ENCODE measurements around the gene PDE4D. TPM values are rescaled to one million over a fixed set of nuclear protein-coding genes. Genes with fewer than 3 reads are reported as not detected.

PDE4D gene
- total and polyA plus RNA-seq, 2 of the 4 experiments (the other 2 are of a cell fraction), result 1.4 to 7.9 TPM

GRCh38 chr5:58929726-58930125, 963.8 kb downstream of the PDE4D start:
- Histone ChIP-seq H3K9me3 (ENCODE audit: control insufficient read depth, insufficient read depth, low read length) (no peaks in the 10 kb centered on the region), H3K4me1 (ENCODE audit: control insufficient read depth, insufficient read depth, low read length) (no peaks in the 10 kb centered on the region), H3K36me3 (ENCODE audit: control insufficient read depth, insufficient read depth, low read length) (no peaks in the 10 kb centered on the region), H3K79me1 (ENCODE audit: low read depth in 1 of 2, low read length in 2 of 2) (no peaks in the 10 kb centered on the region), H4K20me1 (ENCODE audit: insufficient read depth, low read length) (no peaks in the 10 kb centered on the region), H4K5ac (ENCODE audit: low read depth, low read length) (no peak overlapping the region), H4K91ac (ENCODE audit: insufficient read depth, low read depth, low read length) (no peak overlapping the region), H3K23ac (ENCODE audit: low read depth, low read length) (no peak overlapping the region), H2BK15ac (ENCODE audit: low read depth, low read length) (no peak overlapping the region), H3K27ac (ENCODE audit: insufficient read depth, low read length) (no peak overlapping the region), H3K4ac (ENCODE audit: low read depth, low read length) (no peak overlapping the region), H2AK9ac (replicated peaks; ENCODE audit: low read depth, low read length, poor library complexity) (no peak overlapping the region), H2AFZ (replicated peaks; ENCODE audit: low read length, poor library complexity) (no peak overlapping the region), H3K56ac (ENCODE audit: extremely low read depth, insufficient read depth, low read length) (no peak overlapping the region), H2AK5ac (ENCODE audit: low read depth, low read length) (no peak overlapping the region), H2BK120ac (ENCODE audit: low read depth, low read length) (no peak overlapping the region), H2BK20ac (ENCODE audit: low read depth, low read length) (no peak overlapping the region), H2BK5ac (ENCODE audit: low read depth, low read length, poor library complexity, severe bottlenecking) (no peak overlapping the region), H3K4me3 (ENCODE audit: insufficient read depth, low read depth, low read length) (no peak overlapping the region), H3K18ac (ENCODE audit: low read depth, low read length) (no peak overlapping the region), H4K8ac (ENCODE audit: low read depth in 2 of 2, low read length in 2 of 2) (no peak overlapping the region), H3K9me1 (ENCODE audit: insufficient read depth, low read length) (no peaks in the 10 kb centered on the region), H3K27me3 (ENCODE audit: control insufficient read depth, insufficient read depth, low read length) (peaks cover 9% of the 10 kb centered on the region), H3K4me2 (ENCODE audit: low read depth, low read length) (no peak overlapping the region), H3K9ac (ENCODE audit: low read depth, low read length) (no peak overlapping the region), H3K14ac (replicated peaks; ENCODE audit: low read depth, low read length) (no peak overlapping the region)
- WGBS, 2 experiments (ENCODE audit: extremely low coverage in 2 of 2, insufficient read length in 1 of 2), result no CpG with 5 or more reads among the region's 1 CpG
- ChIA-PET CTCF (no interaction called here), POLR2A (ENCODE audit: unreplicated experiment) (no interaction called here)
- in situ Hi-C loops (cut with MboI; ENCODE audit: low sequenced_read_pairs) (no loop called here), intact Hi-C loops (cut with micrococcal nuclease) (no loop called here), dilution Hi-C loops (cut with HindIII; ENCODE audit: low sequenced_read_pairs, unreplicated experiment) (no loop called here)
- ATAC-seq (ENCODE audit: low read depth), result no peak
- BruUV-seq (replicated peaks), result no TSS peak
- no peak for DNase-seq
- no peak for TF ChIP-seq CEBPB (IDR thresholded peaks at IDR 0.05; ENCODE audit: low read depth, low read length)
- no peak for TF ChIP-seq POLR2A (IDR thresholded peaks at IDR 0.05; ENCODE audit: low read depth, low read length)
- no peak for TF ChIP-seq BHLHE40 (IDR thresholded peaks at IDR 0.05; ENCODE audit: low read depth, low read length)
- no peak for TF ChIP-seq FOS (IDR thresholded peaks at IDR 0.05; ENCODE audit: low read depth, low read length)
- TF ChIP-seq RAD21 (IDR thresholded peaks at IDR 0.05; ENCODE audit: low read length), result no peak
- no peak for TF ChIP-seq RFX5 (IDR thresholded peaks at IDR 0.05; ENCODE audit: low read depth, low read length)
- TF ChIP-seq RCOR1 (IDR thresholded peaks at IDR 0.05; ENCODE audit: insufficient replicate concordance, low read length), result no peak

All from IMR-90 (cell line).